DND-41 (cell line): ENCODE results near the gene TNIK.
"Not testable (repeated sequence)": the region's sequence is repeated elsewhere in the genome, so short reads cannot be mapped to it uniquely, and the experiment has no call there.

Source experiments
- ATAC-seq: fragments of 200-7000 bp; cut with Tn5 transposase; 3 replicates; pipeline ENCODE4 v1.9.1; 2021; ENCODE audit warnings: low read depth; ENCODE audit not compliant: insufficient read depth
- DNase-seq: peaks from one replicate; pipeline ENCODE4 v3.0.0-alpha.2; 2020
- H2AFZ ChIP-seq: 2 replicates; pipeline ENCODE4 v1.6.0; 2012; ENCODE audit warnings: low read depth, low read length
- H3K27ac ChIP-seq: 2 replicates; pipeline ENCODE4 v1.5.1; 2012; ENCODE audit warnings: low read length, inconsistent platforms
- H3K27me3 ChIP-seq: fragments of 200-600 bp; sonication (generic); 2 replicates; pipeline ENCODE4 v1.6.0; 2012; ENCODE audit warnings: low read length, mild to moderate bottlenecking, inconsistent platforms; ENCODE audit not compliant: insufficient read depth, poor library complexity
- H3K36me3 ChIP-seq: 2 replicates; pipeline ENCODE4 v1.5.1; 2012; ENCODE audit warnings: low read length, inconsistent platforms; ENCODE audit not compliant: insufficient read depth
- H3K4me1 ChIP-seq: 2 replicates; pipeline ENCODE4 v1.5.1; 2012; ENCODE audit warnings: mild to moderate bottlenecking, low read length; ENCODE audit not compliant: insufficient read depth
- H3K4me2 ChIP-seq: 2 replicates; pipeline ENCODE4 v1.6.0; 2012; ENCODE audit warnings: mild to moderate bottlenecking, moderate library complexity, low read length, inconsistent platforms; ENCODE audit not compliant: insufficient read depth
- H3K4me3 ChIP-seq, 2 experiments: fragments of 200-600 bp in 1 of 2; shearing (Covaris generic) in 1 of 2; 2 replicates each; pipeline ENCODE4 v1.5.1; 2012 to 2016; ENCODE audit warnings: inconsistent platforms in 2 of 2, low read length in 2 of 2, mild to moderate bottlenecking in 2 of 2, low read depth in 1 of 2, moderate library complexity in 1 of 2
- H3K79me2 ChIP-seq: 2 replicates; pipeline ENCODE4 v1.6.0; 2012; ENCODE audit warnings: low read length, inconsistent platforms; ENCODE audit not compliant: insufficient read depth
- H3K9ac ChIP-seq: 2 replicates; pipeline ENCODE4 v1.6.0; 2012; ENCODE audit warnings: low read depth, mild to moderate bottlenecking, inconsistent platforms, low read length, moderate library complexity
- H3K9me3 ChIP-seq: 2 replicates; pipeline ENCODE4 v1.5.1; 2012; ENCODE audit warnings: low read length, moderate library complexity, mild to moderate bottlenecking, inconsistent platforms; ENCODE audit not compliant: insufficient read depth, severe bottlenecking
- H4K20me1 ChIP-seq: 2 replicates; pipeline ENCODE4 v1.6.0; 2012; ENCODE audit warnings: low read length; ENCODE audit not compliant: insufficient read depth
- EZH2 ChIP-seq: IDR thresholded peaks from 3 replicates; pipeline ENCODE4 v1.6.1; 2012; ENCODE audit warnings: borderline replicate concordance, low read depth, mild to moderate bottlenecking, moderate library complexity, low read length, inconsistent platforms; ENCODE audit not compliant: severe bottlenecking
- TF ChIP-seq, protein P1 (sequence below): IDR thresholded peaks from 2 replicates; pipeline ENCODE4 v1.5.1; 2012; ENCODE audit warnings: borderline replicate concordance, low read length, moderate library complexity, mild to moderate bottlenecking; ENCODE audit not compliant: poor library complexity, severe bottlenecking; ENCODE audit errors: extremely low read depth

TNIK gene

DNA sequence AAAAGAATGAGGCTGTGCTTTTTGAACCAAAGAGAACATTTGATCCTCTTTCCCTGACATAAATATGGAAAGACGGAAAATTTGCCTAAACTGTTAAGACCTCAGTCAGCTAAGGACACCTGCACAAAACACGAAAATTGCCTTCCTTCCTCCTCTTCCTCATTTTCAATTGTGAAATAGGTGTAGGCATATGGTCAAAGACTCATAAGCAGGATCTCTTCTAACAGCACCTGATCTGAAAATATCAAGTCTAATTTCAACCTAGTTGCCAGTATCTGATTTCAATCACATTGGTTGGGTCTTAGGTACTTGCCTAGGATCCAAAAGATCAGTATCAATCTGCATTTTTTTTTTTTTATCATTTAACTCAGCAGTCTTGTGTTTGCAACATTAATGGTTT, 218.0 kb downstream of the TNIK start:
- no peaks in the 10 kb centered on the region for H3K79me2 ChIP-seq
- no peaks in the 10 kb centered on the region for H3K36me3 ChIP-seq
- H3K4me1 ChIP-seq: no peaks in the 10 kb centered on the region
- ATAC-seq (no peak), DNase-seq (no peak)
- no peaks in the 10 kb centered on the region for H4K20me1 ChIP-seq
- no peaks in the 10 kb centered on the region for H3K27me3 ChIP-seq
- no peak overlapping the region for H3K27ac ChIP-seq
- H3K9me3 ChIP-seq: no peaks in the 10 kb centered on the region
- H2AFZ ChIP-seq: no peak overlapping the region
- TF ChIP-seq, protein P1, sequence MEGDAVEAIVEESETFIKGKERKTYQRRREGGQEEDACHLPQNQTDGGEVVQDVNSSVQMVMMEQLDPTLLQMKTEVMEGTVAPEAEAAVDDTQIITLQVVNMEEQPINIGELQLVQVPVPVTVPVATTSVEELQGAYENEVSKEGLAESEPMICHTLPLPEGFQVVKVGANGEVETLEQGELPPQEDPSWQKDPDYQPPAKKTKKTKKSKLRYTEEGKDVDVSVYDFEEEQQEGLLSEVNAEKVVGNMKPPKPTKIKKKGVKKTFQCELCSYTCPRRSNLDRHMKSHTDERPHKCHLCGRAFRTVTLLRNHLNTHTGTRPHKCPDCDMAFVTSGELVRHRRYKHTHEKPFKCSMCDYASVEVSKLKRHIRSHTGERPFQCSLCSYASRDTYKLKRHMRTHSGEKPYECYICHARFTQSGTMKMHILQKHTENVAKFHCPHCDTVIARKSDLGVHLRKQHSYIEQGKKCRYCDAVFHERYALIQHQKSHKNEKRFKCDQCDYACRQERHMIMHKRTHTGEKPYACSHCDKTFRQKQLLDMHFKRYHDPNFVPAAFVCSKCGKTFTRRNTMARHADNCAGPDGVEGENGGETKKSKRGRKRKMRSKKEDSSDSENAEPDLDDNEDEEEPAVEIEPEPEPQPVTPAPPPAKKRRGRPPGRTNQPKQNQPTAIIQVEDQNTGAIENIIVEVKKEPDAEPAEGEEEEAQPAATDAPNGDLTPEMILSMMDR: no peak
- no peak for TF ChIP-seq EZH2
- H3K9ac ChIP-seq: no peak overlapping the region
- no peak overlapping the region for H3K4me2 ChIP-seq
- no peak overlapping the region for H3K4me3 ChIP-seq

DNA sequence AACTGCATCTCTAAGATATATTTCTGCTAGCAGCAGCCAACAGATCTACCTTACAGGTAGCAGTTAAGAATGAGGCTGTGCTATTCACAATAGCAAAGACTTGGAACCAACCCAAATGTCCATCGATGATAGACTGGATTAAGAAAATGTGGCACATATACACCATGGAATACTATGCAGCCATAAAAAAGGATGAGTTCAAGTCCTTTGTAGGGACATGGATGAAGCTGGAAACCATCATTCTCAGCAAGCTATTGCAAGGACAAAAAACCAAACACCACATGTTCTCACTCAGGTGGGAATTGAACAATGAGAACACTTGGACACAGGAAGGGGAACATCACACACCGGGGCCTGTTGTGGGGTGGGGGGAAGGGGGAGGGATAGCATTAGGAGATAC, 218.6 kb downstream of the TNIK start:
- ATAC-seq, H3K4me1 ChIP-seq, H3K9ac ChIP-seq, H4K20me1 ChIP-seq, H3K36me3 ChIP-seq, H3K79me2 ChIP-seq, DNase-seq, H3K4me3 ChIP-seq, H3K27ac ChIP-seq, H3K4me2 ChIP-seq, H2AFZ ChIP-seq, H3K27me3 ChIP-seq, H3K9me3 ChIP-seq: not testable (repeated sequence)

DNA sequence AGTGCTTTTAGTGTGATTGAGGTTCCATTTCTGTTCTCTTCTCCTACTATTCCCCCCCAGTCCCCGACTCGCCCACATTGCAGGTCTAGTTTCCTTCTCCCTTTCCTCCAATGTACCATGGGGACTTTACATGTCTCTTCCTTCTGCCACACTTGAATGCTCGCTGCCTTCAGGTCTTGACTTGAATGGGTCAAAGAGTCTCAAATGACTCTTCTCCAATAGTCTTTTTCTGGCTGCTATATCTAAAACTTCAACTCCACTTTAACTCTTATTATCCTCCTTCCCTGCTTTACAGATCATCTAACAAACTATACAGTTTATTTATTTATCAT, 219.7 kb downstream of the TNIK start:
- H4K20me1 ChIP-seq: no peaks in the 10 kb centered on the region
- no peak for TF ChIP-seq EZH2
- TF ChIP-seq, protein P1: no peak
- H3K79me2 ChIP-seq: no peaks in the 10 kb centered on the region
- H3K36me3 ChIP-seq: no peaks in the 10 kb centered on the region
- no peaks in the 10 kb centered on the region for H3K4me1 ChIP-seq
- H3K4me3 ChIP-seq: no peak overlapping the region
- ATAC-seq (no peak), DNase-seq (no peak)
- H3K4me2 ChIP-seq: no peak overlapping the region
- H3K9ac ChIP-seq: no peak overlapping the region
- no peak overlapping the region for H2AFZ ChIP-seq
- H3K27me3 ChIP-seq: no peaks in the 10 kb centered on the region
- no peak overlapping the region for H3K27ac ChIP-seq
- no peaks in the 10 kb centered on the region for H3K9me3 ChIP-seq

DNA sequence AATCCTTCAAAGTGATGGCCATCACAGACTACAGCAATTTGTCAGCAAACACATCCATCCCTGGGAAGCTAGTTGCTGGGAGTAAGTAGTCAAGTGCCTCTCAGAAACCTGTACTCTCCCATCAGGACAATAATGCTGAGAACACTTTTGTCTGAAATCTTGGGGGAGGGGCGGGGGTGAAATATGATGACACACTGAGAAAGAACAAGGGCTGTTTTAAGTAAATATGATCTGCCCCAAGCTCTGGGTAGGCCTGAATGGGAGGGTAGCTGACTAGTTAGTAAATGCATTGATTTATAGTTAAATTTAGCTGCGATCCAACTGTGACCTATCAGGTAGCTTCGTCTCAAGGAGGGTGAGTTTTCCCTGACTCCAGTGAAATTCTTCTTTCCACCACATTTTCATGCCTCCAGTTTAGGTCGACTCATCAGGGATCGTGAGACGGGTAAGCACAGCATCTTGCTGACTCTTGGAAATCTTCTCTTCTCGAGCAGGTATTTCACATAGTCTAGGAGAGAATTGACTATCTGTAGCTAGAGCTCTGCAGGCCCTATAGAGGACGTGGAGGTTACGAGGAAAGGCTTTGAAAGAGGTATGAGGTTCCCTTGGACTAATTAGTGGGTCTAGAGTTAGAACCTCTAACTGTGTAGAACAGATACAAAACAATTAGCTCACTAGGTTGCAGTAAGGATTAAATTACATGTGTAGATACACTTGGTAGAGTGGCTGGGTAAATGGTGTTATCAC, 220.3 kb downstream of the TNIK start:
- Histone ChIP-seq H3K27me3 (no peaks in the 10 kb centered on the region), H3K9me3 (no peaks in the 10 kb centered on the region), H3K36me3 (no peaks in the 10 kb centered on the region), H3K4me3 (no peak overlapping the region), H3K79me2 (no peaks in the 10 kb centered on the region), H3K4me1 (no peaks in the 10 kb centered on the region), H2AFZ (no peak overlapping the region), H4K20me1 (no peaks in the 10 kb centered on the region), H3K9ac (no peak overlapping the region), H3K4me2 (no peak overlapping the region), H3K27ac (no peak overlapping the region)
- ATAC-seq: no peak
- no peak for DNase-seq
- TF ChIP-seq, protein P1: no peak
- TF ChIP-seq EZH2: no peak
